ENCODE data around the gene ENTPD2.

DNA sequence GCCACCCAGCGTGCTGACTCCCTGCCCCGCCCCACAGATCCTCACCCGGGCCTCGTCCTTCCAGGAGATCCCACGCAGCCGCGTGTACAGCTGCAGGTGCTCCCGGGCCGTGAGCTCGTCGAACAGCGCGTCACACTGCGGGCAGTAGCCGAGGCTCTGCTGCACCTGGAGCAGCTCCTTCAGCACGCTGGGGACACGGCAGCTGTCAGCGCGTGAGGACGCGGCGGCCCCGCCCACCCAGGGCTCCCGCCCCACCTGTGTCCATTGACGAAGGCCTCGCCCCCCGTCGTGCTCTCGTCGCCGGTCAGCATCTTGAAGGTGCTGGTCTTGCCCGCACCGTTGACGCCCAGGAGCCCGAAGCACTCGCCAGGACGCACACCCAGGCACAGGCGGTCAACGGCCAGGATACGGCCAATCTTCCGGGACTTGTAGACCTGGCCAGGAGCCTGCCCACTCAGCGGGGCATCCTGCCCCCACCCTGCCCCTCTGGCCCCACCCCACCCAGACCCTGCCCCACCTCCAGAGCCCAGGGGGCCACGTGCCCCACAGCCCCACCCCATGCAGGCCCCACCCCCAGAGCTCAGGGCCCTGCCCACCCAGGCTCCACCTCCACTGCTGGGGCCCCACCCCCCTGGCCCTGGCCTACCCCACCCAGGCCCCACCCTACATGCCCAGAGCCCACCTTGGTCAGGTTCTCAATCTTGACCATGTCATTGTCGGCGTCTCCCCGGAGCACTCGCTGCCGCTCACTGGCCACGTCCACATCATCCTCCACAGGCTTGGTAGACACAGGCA is 43.7 kb downstream of the ENTPD2 start:
- TF ChIP-seq POLR2AphosphoS5 (IDR thresholded peaks at IDR 0.05; ENCODE audit: insufficient read depth, low read depth, low read length) (no peak), EZH2 (IDR thresholded peaks at IDR 0.05; ENCODE audit: borderline replicate concordance, low read depth, low read length, severe bottlenecking) (no peak), POLR2A (IDR thresholded peaks at IDR 0.05; ENCODE audit: low read depth, low read length) (no peak)
- TF ChIP-seq, protein P1, sequence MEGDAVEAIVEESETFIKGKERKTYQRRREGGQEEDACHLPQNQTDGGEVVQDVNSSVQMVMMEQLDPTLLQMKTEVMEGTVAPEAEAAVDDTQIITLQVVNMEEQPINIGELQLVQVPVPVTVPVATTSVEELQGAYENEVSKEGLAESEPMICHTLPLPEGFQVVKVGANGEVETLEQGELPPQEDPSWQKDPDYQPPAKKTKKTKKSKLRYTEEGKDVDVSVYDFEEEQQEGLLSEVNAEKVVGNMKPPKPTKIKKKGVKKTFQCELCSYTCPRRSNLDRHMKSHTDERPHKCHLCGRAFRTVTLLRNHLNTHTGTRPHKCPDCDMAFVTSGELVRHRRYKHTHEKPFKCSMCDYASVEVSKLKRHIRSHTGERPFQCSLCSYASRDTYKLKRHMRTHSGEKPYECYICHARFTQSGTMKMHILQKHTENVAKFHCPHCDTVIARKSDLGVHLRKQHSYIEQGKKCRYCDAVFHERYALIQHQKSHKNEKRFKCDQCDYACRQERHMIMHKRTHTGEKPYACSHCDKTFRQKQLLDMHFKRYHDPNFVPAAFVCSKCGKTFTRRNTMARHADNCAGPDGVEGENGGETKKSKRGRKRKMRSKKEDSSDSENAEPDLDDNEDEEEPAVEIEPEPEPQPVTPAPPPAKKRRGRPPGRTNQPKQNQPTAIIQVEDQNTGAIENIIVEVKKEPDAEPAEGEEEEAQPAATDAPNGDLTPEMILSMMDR (IDR thresholded peaks at IDR 0.05; ENCODE audit: extremely low read depth in 1 of 2, insufficient read depth in 1 of 2, low read depth in 1 of 2, low read length in 2 of 2): no peak
